ENCODE results near the gene CFI.

Gene CFI

DNA sequence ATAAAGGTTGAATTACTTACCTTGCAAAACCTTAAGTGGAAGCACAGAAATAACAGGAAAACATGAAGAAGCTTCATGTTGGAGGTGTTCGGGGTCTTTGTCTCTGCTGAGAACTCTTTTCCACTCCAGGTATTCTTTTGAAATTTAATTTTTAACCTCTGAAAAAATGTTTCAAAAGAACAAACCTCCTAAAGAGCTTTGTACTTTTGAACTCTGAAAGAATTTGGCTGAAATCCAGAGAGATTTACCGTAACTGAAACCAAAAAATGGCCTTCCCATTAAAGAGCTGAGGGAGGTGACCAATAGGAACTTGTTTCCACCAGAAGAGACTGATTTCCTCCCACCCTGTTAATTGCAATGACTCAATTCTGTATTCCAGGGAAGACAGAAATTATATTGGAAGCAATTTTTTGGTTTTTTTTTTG lies at the start of gene CFI:
Gene CFI, minus strand, starts transcription at position 105 of the 425 bp plus-strand sequence. Its CDS starts 28 bp downstream, at position 77.
- peak; percentile 22 for DNase-seq (ENCODE audit: low read depth)

DNA sequence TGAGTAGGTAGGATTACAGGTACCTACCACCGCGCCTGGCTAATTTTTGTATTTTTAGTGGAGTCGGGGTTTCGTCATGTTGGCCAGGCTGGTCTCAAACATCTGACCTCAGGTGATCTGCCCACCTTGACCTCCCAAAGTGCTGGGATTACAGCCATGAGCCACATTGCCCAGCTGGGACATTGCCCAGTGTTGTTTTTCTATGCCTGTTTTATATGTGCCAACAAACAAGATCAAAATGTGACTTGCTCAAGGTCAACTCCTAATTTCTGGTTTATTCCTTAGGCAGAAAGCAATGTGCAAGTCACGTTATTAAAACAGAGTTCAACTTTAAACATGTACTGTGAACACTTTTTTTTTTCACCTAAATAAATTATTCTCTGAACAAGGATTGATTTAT lies 48.8 kb upstream of the CFI start:
- no peak for DNase-seq (ENCODE audit: low read depth)

DNA sequence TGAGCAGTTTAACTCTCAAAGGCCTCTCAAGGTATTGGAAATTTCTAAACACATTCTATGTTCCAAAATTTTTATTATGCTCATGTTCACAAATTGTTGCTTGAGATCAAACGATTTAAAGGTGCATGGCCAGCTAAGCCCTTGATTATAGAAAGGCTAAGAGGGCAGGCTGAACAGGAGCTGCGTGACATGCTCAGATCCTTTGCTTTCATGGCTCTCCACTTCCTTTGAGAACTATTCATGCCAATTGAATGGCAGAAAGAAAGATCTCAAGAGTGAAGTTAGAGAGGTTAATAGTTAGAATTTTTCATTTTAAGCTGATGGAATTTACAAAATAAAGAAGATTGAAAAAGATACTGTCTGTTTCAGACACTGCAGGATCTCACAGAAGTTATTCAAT lies 46.7 kb upstream of the CFI start:
- no peak for DNase-seq (ENCODE audit: low read depth)

- no peak for DNase-seq (ENCODE audit: low read depth)
Measured at GRCh38 chr4:109847896-109848442, 46.2 kb upstream of the CFI start, which contains the start of gene LRIT3. Gene LRIT3, plus strand, starts transcription at chr4:109848107. Its CDS starts 95 bp downstream, at chr4:109848202.

DNA sequence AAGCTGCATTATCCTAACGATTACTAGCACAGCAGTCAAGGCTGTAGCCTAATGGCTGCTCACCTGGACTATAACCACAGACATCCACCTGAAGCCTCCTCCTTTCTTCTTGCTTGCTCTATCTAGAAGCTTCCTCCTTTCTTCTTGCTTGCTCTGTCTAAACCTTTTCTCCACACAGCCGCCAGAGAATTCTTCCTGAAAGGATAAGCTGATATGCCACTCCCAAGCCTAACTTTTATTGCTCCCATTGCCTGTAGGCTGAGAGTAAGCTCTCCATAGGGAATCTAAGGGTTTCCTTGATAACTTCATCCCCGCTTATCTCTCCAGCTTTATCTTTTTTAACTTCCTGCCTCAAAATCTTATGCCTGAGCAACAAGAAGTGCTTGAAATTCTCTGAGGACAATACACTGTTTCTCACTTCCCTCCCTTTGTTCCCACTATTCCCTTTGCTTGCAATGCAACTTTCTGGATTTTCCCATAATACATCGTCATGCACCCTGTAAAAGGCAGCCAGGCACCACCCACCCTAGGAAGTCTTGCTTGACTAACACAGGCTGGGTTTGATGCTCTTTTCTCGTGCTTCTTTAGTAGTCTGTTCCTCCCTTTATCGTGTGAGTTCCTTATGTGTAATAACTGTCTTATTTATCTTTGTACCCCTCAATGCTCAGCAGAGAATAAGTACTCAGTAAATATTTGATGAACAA lies 44.7 kb upstream of the CFI start:
- no peak for DNase-seq (ENCODE audit: low read depth)

- no peak for DNase-seq (ENCODE audit: low read depth)
Measured at GRCh38 chr4:109836985-109837384, 35.2 kb upstream of the CFI start.

- DNase-seq (ENCODE audit: low read depth), result no peak
Measured at GRCh38 chr4:109833756-109834155, 32.0 kb upstream of the CFI start.

DNA sequence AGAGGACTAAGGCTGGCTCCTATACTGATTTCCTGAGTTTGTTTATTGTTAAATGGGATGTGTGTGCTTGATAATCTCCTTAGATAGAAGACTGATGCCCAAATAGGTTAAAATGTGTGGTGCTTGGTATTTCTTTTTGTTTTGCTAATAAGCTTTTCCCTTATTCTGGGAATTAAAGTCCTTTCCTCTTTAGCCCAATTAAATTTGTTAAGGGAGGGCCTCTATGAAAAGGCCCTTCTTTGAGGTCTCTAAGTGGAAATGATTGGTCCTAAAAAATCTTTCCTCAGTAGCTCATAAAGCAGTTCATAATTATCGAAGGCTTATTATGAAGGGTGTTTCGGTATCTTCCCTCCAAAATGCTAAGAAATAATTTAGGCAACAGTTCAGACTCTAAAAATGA lies 25.9 kb upstream of the CFI start, which contains the start of gene RRH:
Gene RRH, plus strand, starts transcription at position 301 of the 400 bp plus-strand sequence. Its CDS starts 56 bp downstream, at position 357.
- no peak for DNase-seq (ENCODE audit: low read depth)

DNA sequence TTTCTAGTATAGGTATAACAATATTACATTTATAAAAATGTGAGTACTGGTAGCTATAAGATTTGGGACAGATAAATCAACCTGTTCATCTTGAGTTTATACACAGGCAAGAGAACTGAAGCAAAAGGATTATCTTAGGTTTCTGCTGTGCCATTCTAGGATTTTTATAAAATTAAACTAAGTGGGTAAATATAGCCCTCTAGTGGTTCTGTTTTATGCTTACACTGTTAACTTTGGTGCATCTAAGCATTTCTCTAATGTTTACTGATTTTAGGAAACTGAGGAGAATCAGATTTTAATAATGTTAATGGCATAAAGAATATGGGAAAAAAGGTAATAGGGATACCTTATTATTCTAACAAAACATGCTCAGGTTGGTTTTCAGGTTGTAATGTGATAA lies 24.9 kb upstream of the CFI start:
- no peak for DNase-seq (ENCODE audit: low read depth)

DNA sequence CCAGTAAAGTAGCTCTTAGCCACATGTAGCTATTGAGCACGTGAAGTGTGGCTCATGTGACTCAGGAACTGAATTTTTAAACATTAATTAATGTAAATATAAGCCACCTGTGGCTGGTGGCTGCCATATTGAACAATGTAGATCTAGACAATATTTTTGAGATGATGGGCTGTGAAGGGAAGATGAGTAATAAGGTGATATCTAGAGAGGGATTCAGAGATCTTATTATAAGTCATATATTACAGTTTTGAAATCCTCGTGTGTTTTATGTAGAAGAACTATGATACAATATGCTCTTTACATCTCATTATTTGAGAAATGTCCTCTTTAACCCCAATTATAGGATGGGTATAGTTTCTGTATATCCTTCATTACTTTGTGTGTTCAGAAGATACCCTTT lies 19.4 kb upstream of the CFI start:
- no peak for DNase-seq (ENCODE audit: low read depth)

GRCh38 chr4:109820563-109820962 lies 18.8 kb upstream of the CFI start:
- peak; percentile 11 for DNase-seq (ENCODE audit: low read depth)

DNA sequence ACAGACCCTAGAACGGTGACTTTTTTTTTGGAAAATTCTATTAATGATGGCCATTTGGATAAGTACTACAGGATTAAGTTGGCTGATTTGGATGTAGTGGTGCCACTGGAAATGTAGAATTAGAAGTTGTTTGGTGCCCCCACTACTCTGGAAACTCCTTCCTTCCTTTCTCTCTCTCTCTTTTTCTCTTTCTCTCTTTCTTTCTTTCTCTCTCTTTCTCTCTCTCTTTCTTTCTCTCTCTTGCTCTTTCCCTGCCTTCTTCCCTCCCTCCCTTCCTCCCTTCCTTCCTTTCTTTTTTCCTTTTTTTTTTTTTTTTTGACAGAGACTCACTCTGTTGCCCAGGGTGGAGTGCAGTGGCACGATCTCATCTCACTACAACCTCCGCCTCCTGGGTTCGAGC lies 16.5 kb upstream of the CFI start:
- no peak for DNase-seq (ENCODE audit: low read depth)

DNA sequence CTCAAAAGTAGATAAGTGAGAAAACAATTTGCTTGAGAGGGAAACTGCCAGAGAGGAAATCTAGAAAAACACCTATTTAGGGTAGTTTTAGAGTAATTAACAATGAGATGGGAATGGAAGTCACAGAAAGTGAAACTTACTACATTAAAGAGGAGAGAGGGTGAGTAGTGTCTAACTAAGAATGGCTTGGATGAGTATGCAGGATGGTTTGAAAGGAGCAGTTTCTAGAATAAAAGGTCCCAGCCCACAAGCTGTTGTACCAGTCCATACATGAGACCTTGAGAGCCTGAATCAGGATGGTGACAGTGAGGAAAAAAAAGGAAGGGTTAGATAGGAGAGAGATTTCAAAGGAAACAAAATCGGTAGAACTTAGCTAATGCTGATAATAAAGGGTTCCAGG lies 15.1 kb upstream of the CFI start:
- DNase-seq (ENCODE audit: low read depth), result no peak

- no peak for DNase-seq (ENCODE audit: low read depth)
Measured at GRCh38 chr4:109816082-109816442, 14.3 kb upstream of the CFI start.

GRCh38 chr4:109815151-109816081 lies 13.6 kb upstream of the CFI start, which contains the start of gene GAR1:
Gene GAR1, plus strand, starts transcription at chr4:109815762. Its CDS starts 403 bp downstream, at chr4:109816165.
- peak; percentile 67 for DNase-seq (ENCODE audit: low read depth)

- no peak for DNase-seq (ENCODE audit: low read depth)
Measured at GRCh38 chr4:109811707-109812106, 9.9 kb upstream of the CFI start.

GRCh38 chr4:109810552-109811387 lies 9.0 kb upstream of the CFI start:
- no peak for DNase-seq (ENCODE audit: low read depth)

DNA sequence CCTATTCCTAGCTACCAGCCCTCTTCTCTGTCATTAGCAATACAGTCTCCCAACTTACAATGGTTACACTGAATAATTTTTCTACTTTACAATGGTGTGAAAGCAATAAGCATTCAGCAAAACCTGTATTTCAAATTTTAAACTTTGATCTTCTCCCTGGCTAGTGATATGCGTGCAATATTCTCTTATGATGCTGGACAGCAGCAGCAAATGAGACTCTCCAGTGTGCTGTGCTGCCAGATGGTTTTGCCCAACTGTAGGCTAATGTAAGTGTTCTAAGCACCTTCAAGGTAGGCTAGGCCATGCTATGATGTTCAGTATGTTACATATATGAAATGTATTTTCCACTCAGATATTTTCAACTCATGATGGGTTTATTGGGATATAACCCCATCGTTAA lies 7.9 kb upstream of the CFI start:
- DNase-seq (ENCODE audit: low read depth), result no peak

DNA sequence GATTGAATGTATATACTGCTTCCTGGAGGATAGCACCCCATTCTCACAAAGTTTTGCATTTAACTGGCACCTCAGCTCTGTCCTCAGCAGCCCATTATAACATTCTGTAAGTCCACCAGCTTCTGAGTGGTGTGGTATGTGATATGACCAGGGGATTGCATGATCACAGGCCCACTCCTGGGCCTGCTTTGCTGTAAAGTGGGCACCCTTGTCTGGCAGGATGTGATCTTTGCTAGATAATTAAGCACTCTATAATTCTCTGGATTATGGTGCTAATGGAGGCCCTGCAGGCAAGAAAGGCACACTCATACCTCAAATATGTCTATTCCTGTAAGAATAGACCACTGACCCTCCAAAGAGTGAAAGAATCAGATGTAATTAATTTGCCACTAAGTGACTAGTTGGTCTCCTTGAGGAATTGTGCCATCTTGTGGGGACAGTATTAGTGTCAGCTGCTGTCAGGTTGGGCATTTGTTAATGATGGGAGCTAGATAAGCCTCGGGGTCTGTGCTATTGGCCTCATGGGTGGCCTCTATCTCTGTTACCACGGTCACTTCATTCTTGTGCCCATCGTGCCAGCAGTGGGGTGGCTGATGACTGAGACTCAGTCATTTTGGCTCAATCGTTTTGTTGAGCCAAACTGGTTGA lies 2.2 kb upstream of the CFI start:
- DNase-seq (ENCODE audit: low read depth), result no peak

- DNase-seq (ENCODE audit: low read depth), result no peak
Measured at GRCh38 chr4:109801099-109801789, 555 bp downstream of the CFI start.

- no peak for DNase-seq (ENCODE audit: low read depth)
Measured at GRCh38 chr4:109798866-109799265, 2.9 kb downstream of the CFI start.

Data from GM04503 (cell line).